Measurements from ENCODE around the gene PITPNB.

GRCh38 chr22:27803841-27804415 is 115.1 kb downstream of the PITPNB start:
- TF ChIP-seq POLR2AphosphoS5 (IDR thresholded peaks at IDR 0.05; ENCODE audit: borderline replicate concordance, low read depth, low read length) (no peak), EZH2 (IDR thresholded peaks at IDR 0.05) (no peak)

All from SK-N-MC (cell line).